ENCODE measurements around the gene C1orf226. TPM values are rescaled to one million over a fixed set of nuclear protein-coding genes. Genes with fewer than 3 reads are reported as not detected.
"Not testable (repeated sequence)": the region's sequence is repeated elsewhere in the genome, so short reads cannot be mapped to it uniquely, and the experiment has no call there.

Gene C1orf226
- total and polyA plus RNA-seq, 11 donors: 1.6 to 10.8 (median 5.9) TPM

DNA sequence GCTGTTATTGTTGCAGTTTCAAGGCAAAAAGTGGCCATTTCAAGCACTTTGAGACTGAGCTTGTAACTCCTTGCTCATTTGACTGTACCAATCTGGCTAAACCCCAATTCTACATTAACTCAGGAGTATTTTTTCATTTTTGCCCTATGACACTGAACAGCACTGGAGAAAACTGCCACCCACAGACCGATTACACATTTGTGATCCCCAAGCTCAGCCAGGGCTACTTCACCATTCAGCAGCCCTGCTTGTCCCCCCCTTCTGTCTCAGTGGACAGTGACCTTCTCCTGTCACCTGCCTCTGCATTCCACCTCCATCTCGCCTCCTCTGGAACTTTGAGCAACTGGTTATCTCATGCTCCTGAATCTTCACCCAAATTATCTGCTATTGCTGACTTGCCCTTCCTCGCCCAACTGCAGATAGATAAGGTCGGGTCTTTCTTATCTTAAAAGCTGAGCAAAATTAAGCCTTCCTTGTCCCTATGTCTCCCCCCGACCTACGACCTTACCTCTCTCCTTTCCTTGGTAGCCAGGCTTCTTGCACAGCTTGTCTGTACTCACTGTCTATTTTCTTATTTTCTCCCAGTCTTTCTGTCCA lies 30.2 kb upstream of the C1orf226 start:
- no peak for TF ChIP-seq POLR2A (IDR thresholded peaks at IDR 0.05)
- TF ChIP-seq CTCF (IDR thresholded peaks at IDR 0.05): no peak
- 79 to 83% (median 82%) methylated on average over 6 of the region's 6 CpGs for WGBS, 4 donors
- Histone ChIP-seq H3K36me3 (peaks cover 0 to 3% (median 0%) of the 10 kb centered on the region in 9 donors), H3K27ac (no peak overlapping the region), H3K4me1 (peaks cover 0 to 12% (median 0%) of the 10 kb centered on the region in 12 donors), H3K27me3 (no peaks in the 10 kb centered on the region), H3K4me3 (no peak overlapping the region), H3K9me3 (no peaks in the 10 kb centered on the region)
- intact Hi-C loops (cut with DNase I): loop anchor here in 1 of 10 donors (5.0 kb wide), 1 partner anchor 49 kb away; no protein-coding TSS in a partner anchor
- ATAC-seq (no peak), DNase-seq (no peak)

- not testable (repeated sequence) for H3K9me3 ChIP-seq, H3K27me3 ChIP-seq, DNase-seq, ATAC-seq, H3K4me3 ChIP-seq, H3K36me3 ChIP-seq, H3K27ac ChIP-seq
- peaks cover 0 to 12% (median 0%) of the 10 kb centered on the region in 12 donors for H3K4me1 ChIP-seq
- WGBS, 4 donors: 67 to 96% (median 80%) methylated on average over 3 to 4 of the region's 4 CpGs
- intact Hi-C loops (cut with DNase I): loop anchor here in 1 of 10 donors (5.0 kb wide), 1 partner anchor 50 kb away; no protein-coding TSS in a partner anchor
These were observed 29.7 kb upstream of the C1orf226 start for GRCh38 chr1:162351874-162352273.

DNA sequence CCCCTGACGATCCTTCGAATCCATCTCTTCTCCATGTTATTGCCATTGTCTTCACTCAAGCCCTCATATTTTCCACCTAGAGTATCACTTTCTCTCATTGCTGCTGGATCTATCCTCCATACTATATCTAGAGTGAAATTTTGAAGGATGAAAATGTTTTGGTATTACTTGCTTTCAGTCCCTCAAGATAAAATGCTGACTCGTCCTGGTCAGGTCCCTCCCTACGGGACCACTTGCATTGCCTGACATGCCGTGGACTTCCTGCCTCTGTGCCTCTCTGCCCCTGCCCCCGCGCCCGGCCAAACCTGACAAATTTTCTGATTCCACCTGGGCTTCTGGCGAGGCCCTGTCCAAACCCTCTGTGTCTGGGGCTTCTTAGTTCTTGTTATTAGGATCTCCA lies 28.4 kb upstream of the C1orf226 start:
- Histone ChIP-seq H3K27me3 (no peaks in the 10 kb centered on the region), H3K27ac (no peak overlapping the region), H3K4me3 (no peak overlapping the region), H3K9me3 (no peaks in the 10 kb centered on the region), H3K36me3 (peaks cover 0 to 7% (median 0%) of the 10 kb centered on the region in 9 donors), H3K4me1 (peaks cover 0 to 15% (median 0%) of the 10 kb centered on the region in 12 donors)
- no peak for ATAC-seq
- 84 to 89% (median 85%) methylated on average over 9 of the region's 9 CpGs for WGBS, 4 donors
- no peak for DNase-seq
- TF ChIP-seq POLR2A (IDR thresholded peaks at IDR 0.05) (no peak), CTCF (IDR thresholded peaks at IDR 0.05) (no peak)
- intact Hi-C loops (cut with DNase I): loop anchor here in 1 of 10 donors (5.0 kb wide), 1 partner anchor 51 kb away; no protein-coding TSS in a partner anchor

- H3K9me3 ChIP-seq: no peaks in the 10 kb centered on the region
- ATAC-seq: no peak
- H3K4me3 ChIP-seq: no peak overlapping the region
- H3K4me1 ChIP-seq: peaks cover 0 to 15% (median 0%) of the 10 kb centered on the region in 12 donors
- H3K27me3 ChIP-seq: no peaks in the 10 kb centered on the region
- 74 to 88% (median 79%) methylated on average over 5 of the region's 5 CpGs for WGBS, 4 donors
- no peak overlapping the region for H3K27ac ChIP-seq
- intact Hi-C loops (cut with DNase I): loop anchor here in 1 of 10 donors (5.0 kb wide), 1 partner anchor 51 kb away; no protein-coding TSS in a partner anchor
- no peak for DNase-seq
- H3K36me3 ChIP-seq: peaks cover 0 to 7% (median 0%) of the 10 kb centered on the region in 9 donors
- TF ChIP-seq POLR2A (IDR thresholded peaks at IDR 0.05): no peak
- TF ChIP-seq CTCF (IDR thresholded peaks at IDR 0.05): no peak
These were observed 27.8 kb upstream of the C1orf226 start for GRCh38 chr1:162353702-162354101.

All from heart left ventricle (tissue), 16 donors.